GM15510 (cell line): Measurements from ENCODE around the gene SH3TC2.

Experiments used
- POLR2A ChIP-seq: IDR thresholded peaks from 3 replicates; pipeline ENCODE4 v1.6.1; 2011; ENCODE audit warnings: borderline replicate concordance; ENCODE audit not compliant: insufficient read length; ENCODE audit errors: extremely low read depth

The SH3TC2 gene

GRCh38 chr5:149019679-149020078 lies 43.2 kb downstream of the SH3TC2 start:
- no peak for TF ChIP-seq POLR2A

- TF ChIP-seq POLR2A, result no peak
Observed at GRCh38 chr5:149018909-149019443, 43.9 kb downstream of the SH3TC2 start.

GRCh38 chr5:149017636-149018035 lies 45.2 kb downstream of the SH3TC2 start:
- no peak for TF ChIP-seq POLR2A

GRCh38 chr5:149015561-149015960 lies 47.3 kb downstream of the SH3TC2 start:
- TF ChIP-seq POLR2A, result no peak

- TF ChIP-seq POLR2A, result no peak
Observed at GRCh38 chr5:149015126-149015525, 47.7 kb downstream of the SH3TC2 start.

- TF ChIP-seq POLR2A, result no peak
Observed at GRCh38 chr5:149014571-149015031, 48.3 kb downstream of the SH3TC2 start.

- no peak for TF ChIP-seq POLR2A
Observed at GRCh38 chr5:149013796-149014195, 49.1 kb downstream of the SH3TC2 start.

GRCh38 chr5:149012350-149012749 lies 50.5 kb downstream of the SH3TC2 start:
- TF ChIP-seq POLR2A, result no peak

GRCh38 chr5:149011728-149012127 lies 51.1 kb downstream of the SH3TC2 start:
- TF ChIP-seq POLR2A, result no peak

- no peak for TF ChIP-seq POLR2A
Observed at GRCh38 chr5:149011084-149011483, 51.8 kb downstream of the SH3TC2 start.

GRCh38 chr5:149007174-149007573 lies 55.7 kb downstream of the SH3TC2 start:
- no peak for TF ChIP-seq POLR2A

- no peak for TF ChIP-seq POLR2A
Observed at GRCh38 chr5:149006426-149006825, 56.4 kb downstream of the SH3TC2 start.

- no peak for TF ChIP-seq POLR2A
Observed at GRCh38 chr5:149005077-149005892, 57.6 kb downstream of the SH3TC2 start.

- no peak for TF ChIP-seq POLR2A
Observed at GRCh38 chr5:149004559-149004958, 58.3 kb downstream of the SH3TC2 start.

GRCh38 chr5:149002761-149003689 lies 59.8 kb downstream of the SH3TC2 start:
- TF ChIP-seq POLR2A, result no peak
